Left ventricle myocardium inferior (tissue), 1 donor: ENCODE data around the gene EXOC3L4. TPM values are rescaled to one million over a fixed set of nuclear protein-coding genes. Genes with fewer than 3 reads are reported as not detected.

Source experiments
- DNase-seq: peaks from one replicate; pipeline ENCODE4 v3.0.0-alpha.2; 2020
- H3K27ac ChIP-seq: fragments of 200-600 bp; replicated peaks from 2 replicates; pipeline ENCODE4 v1.8.0; 2021
- H3K27me3 ChIP-seq: fragments of 200-600 bp; 2 replicates; pipeline ENCODE4 v1.8.0; 2021; ENCODE audit warnings: low read depth
- H3K36me3 ChIP-seq: fragments of 200-600 bp; 2 replicates; pipeline ENCODE4 v1.8.0; 2021
- H3K4me1 ChIP-seq: fragments of 200-600 bp; 2 replicates; pipeline ENCODE4 v1.8.0; 2021
- H3K4me3 ChIP-seq: fragments of 200-600 bp; 2 replicates; pipeline ENCODE4 v1.8.0; 2021; ENCODE audit warnings: mild to moderate bottlenecking, moderate library complexity
- H3K9me3 ChIP-seq: fragments of 200-600 bp; replicated peaks from 2 replicates; pipeline ENCODE4 v1.8.0; 2021
- CTCF ChIP-seq: fragments of 200-600 bp; IDR thresholded peaks from 2 replicates; pipeline ENCODE4 v1.8.0; 2021; ENCODE audit warnings: antibody characterized with exemption, mild to moderate bottlenecking, borderline replicate concordance
- intact Hi-C: fragments of 100-400 bp; cut with micrococcal nuclease; formaldehyde crosslinking; loops from one replicate; pipeline ENCODE4 v1.11.0; 2022
- total RNA-seq: library from RNA; stranded (reverse); fragmentation: NEBNext Ultra II Directional; extraction: Animal tissue kit (Norgen Biotek cat#: 25700); gene quantifications from one replicate; pipeline ENCODE4 v1.2.1, GENCODE V29; 2021
- donor health status: DM: no; HTN: yes; CAD: no; lungs with severe emphysema.

The EXOC3L4 gene
- total RNA-seq, 1 donor from 2014 or later, result 0.66 TPM

- Histone ChIP-seq H3K27ac (no peak overlapping the region), H3K4me1 (peaks cover 33% of the 10 kb centered on the region), H3K36me3 (peaks cover 5% of the 10 kb centered on the region), H3K4me3 (no peak overlapping the region), H3K9me3 (no peaks in the 10 kb centered on the region), H3K27me3 (peaks cover 32% of the 10 kb centered on the region)
- TF ChIP-seq CTCF, result no peak
- intact Hi-C loops, result no loop called here
- no peak for DNase-seq
These were observed 46.0 kb downstream of the EXOC3L4 start for GRCh38 chr14:103140316-103141109.

- intact Hi-C loops, result no loop called here
These were observed 46.7 kb downstream of the EXOC3L4 start for GRCh38 chr14:103141117-103141796.

GRCh38 chr14:103142026-103142425, 47.5 kb downstream of the EXOC3L4 start:
- Histone ChIP-seq H3K4me1 (peaks cover 24% of the 10 kb centered on the region), H3K4me3 (no peak overlapping the region), H3K27me3 (peaks cover 40% of the 10 kb centered on the region), H3K27ac (no peak overlapping the region), H3K36me3 (no peaks in the 10 kb centered on the region), H3K9me3 (no peaks in the 10 kb centered on the region)
- no peak for TF ChIP-seq CTCF
- DNase-seq, result no peak
- intact Hi-C loops, result no loop called here

More at GRCh38 chr14:103141117-103141796, 46.7 kb downstream of the EXOC3L4 start:
- TF ChIP-seq CTCF, result peak; percentile 72
- Histone ChIP-seq H3K36me3 (no peaks in the 10 kb centered on the region), H3K27me3 (peaks cover 39% of the 10 kb centered on the region), H3K4me1 (peaks cover 32% of the 10 kb centered on the region), H3K9me3 (no peaks in the 10 kb centered on the region), H3K4me3 (no peak overlapping the region), H3K27ac (no peak overlapping the region)
- DNase-seq, result no peak

- no peaks in the 10 kb centered on the region for H3K36me3 ChIP-seq
- no peak for TF ChIP-seq CTCF
- intact Hi-C loops, result no loop called here
- peaks cover 16% of the 10 kb centered on the region for H3K4me1 ChIP-seq
- no peaks in the 10 kb centered on the region for H3K9me3 ChIP-seq
- H3K4me3 ChIP-seq, result no peak overlapping the region
- DNase-seq, result no peak
- no peak overlapping the region for H3K27ac ChIP-seq
- H3K27me3 ChIP-seq, result peaks cover 40% of the 10 kb centered on the region
These were observed 48.3 kb downstream of the EXOC3L4 start for GRCh38 chr14:103142721-103143302.

- intact Hi-C loops, result no loop called here
- no peak overlapping the region for H3K27ac ChIP-seq
These were observed 49.0 kb downstream of the EXOC3L4 start for GRCh38 chr14:103143506-103143905.

More at GRCh38 chr14:103143506-103143905, 49.0 kb downstream of the EXOC3L4 start:
- no peak for DNase-seq
- H3K9me3 ChIP-seq, result no peaks in the 10 kb centered on the region
- no peak for TF ChIP-seq CTCF
- peaks cover 40% of the 10 kb centered on the region for H3K27me3 ChIP-seq
- H3K4me1 ChIP-seq, result peaks cover 9% of the 10 kb centered on the region
- no peaks in the 10 kb centered on the region for H3K36me3 ChIP-seq
- no peak overlapping the region for H3K4me3 ChIP-seq
